HG03520 (cell line): Measurements from ENCODE around the gene TYK2.

ENCODE experiments used
- ATAC-seq: cut with Tn5 transposase; IDR thresholded peaks from one replicate; pipeline ENCODE4 v1.9.1; 2021; ENCODE audit warnings: mild to moderate bottlenecking, moderate library complexity; ENCODE audit not compliant: unreplicated experiment

The TYK2 gene

DNA sequence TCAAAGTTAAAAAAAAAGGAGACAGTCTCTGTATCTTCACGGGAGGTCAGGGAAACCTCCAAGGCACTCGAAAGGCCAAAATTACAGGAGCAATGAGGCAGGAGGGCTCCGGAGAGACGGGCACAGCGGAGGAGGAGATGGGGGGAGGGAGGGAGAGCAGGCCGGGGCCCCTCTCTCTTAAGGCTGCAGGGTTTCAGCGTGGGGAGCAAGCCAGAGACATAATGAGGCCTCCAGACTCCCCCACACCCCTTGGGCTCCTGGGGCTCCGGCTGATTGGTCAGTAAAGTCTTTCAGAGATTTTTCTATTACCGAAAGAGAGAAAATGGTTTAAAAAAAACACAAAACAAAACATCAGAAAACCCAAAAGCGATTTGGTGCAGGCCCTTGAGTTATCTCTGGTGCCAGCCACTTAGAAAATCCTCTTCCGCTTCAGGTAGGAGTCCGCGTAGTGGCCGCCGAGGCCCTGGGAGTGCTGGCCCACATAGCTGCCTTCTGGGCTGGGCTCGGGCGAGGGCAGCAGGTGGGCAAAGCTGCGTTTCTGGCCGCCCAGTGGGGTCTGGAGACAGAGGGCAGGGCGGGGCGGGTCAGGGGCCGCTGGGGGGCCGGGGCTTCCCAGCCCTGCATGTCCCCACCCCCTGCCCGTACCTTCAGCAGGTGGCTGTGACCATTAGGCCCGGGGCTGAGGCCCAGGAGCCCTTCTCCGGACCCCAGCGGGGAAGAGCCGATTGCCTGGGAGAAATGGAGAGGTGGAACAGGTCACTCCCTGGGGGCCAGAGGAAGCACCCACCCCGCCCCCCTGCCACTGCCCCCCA lies 63.1 kb downstream of the TYK2 start:
- ATAC-seq: no peak

DNA sequence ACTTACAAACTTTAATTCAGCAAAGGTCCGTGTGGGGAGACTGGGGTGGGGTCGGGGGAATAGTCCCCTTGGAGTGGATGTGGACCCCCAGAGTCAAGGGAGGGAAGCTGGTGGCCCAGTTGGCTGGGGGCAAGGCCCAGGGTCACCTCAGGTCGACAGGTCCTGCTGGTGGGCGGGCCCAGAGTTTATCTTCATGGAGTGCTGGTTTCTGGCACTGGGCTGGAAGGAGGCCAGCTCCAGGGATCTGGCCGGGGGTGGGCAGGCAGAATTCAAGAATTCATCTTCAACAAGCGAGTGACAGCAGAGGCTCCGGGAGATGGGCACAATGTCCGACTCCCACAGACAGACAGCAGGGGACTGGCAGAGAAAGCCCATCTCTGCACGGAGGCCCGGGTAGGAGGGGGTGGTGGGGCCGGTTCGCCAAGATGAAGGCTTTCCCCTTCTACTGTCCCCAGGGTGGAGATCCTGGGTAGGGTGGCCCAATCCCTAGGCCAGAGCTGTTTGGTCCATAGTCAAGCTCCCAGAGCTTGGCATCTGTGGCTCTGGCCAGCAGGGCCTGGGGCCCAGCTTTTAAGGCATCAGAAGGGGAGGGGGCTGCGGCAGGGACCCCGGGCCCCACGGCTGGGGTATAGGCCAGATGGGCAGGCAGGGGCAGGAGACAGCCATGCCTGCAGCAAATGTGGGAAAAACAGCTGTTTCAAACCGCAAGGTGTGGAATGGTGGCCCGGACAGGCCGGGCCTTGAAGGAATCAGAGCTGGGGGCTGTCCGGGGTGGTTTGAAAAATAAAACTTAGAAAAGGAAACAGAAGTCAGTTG lies 63.9 kb downstream of the TYK2 start:
- ATAC-seq: no peak

- ATAC-seq: no peak
Measured at GRCh38 chr19:10315335-10316214, 64.8 kb downstream of the TYK2 start, which contains the start of gene FDX2. TSS of gene FDX2 (minus strand) at chr19:10316015. CDS start at chr19:10315996, 19 bp downstream.

DNA sequence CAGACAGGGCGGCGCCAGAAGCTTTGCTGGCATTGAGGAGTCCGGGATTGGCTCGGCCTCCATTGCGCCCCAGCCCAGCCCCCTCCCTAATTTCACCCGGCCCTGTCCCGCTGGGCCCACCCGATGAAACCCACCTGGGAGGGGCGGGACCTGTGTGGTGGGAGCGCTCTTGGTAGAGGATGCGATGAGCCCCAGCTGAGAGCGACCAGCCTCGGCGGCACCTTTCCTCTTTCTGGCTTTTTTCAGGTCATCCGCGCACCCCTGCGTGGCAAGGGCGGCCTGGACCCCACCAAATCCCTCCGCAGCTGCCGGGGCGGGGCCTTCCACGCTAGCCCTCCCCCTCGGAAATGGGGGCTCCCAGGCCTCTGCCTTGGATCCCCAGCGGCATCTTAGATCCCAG lies 70.9 kb downstream of the TYK2 start, which contains the start of gene ZGLP1:
ZGLP1 (minus strand) TSS at position 393 of the 400 bp plus-strand sequence.
- ATAC-seq: no peak

DNA sequence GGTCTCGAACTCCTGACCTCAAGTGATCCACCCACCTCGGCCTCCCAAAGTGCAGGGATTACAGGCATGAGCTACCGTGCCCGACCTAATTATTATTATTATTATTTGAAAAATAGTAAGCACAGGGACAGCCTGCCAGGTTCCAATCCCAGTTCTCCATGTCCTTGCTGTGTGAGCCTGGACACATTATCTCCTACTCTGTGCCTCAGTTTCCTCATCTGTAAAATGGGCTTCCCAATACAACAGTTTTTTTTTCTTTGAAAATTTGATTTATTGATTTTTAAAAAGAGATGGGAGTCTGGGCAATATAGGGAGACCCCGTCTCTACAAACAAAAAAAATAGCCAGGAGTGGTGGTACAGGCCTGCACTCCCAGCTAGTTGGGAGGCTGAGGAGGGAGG lies 74.0 kb downstream of the TYK2 start:
- no peak for ATAC-seq

- no peak for ATAC-seq
Measured at GRCh38 chr19:10305139-10305806, 75.1 kb downstream of the TYK2 start.
